Esophagus squamous epithelium (tissue), 5 donors: ENCODE results near the gene NTSR2. TPM values are rescaled to one million over a fixed set of nuclear protein-coding genes. Genes with fewer than 3 reads are reported as not detected.

Experiments
- DNase-seq: peaks from one replicate; lab custom pipeline; 2025; lab: John Stamatoyannopoulos, UW
- H3K27ac ChIP-seq, 4 donors: fragments of 200-600 bp; sonication (generic); one replicate each; pipeline ENCODE4 v1.5.1; 2016 to 2019; ENCODE audit warnings: mild to moderate bottlenecking in 1 of 4
- H3K27me3 ChIP-seq, 4 donors: fragments of 200-600 bp; sonication (generic); 1 replicate in 3 of 4; 2 replicates in 1 of 4; pipeline versions ENCODE4 v1.5.1 to v1.6.0; 2017 to 2021; ENCODE audit warnings: antibody characterized with exemption in 1 of 4
- H3K36me3 ChIP-seq, 3 donors: fragments of 200-600 bp; sonication (generic); one replicate each; pipeline ENCODE4 v1.5.1; 2016 to 2019
- H3K4me1 ChIP-seq, 3 donors: fragments of 200-600 bp; sonication (generic); one replicate each; pipeline ENCODE4 v1.5.1; 2017 to 2019
- H3K4me3 ChIP-seq, 4 donors: fragments of 200-600 bp; sonication (generic); 1 replicate in 3 of 4; 2 replicates in 1 of 4; pipeline ENCODE4 v1.5.1; 2016 to 2019; ENCODE audit warnings: mild to moderate bottlenecking in 2 of 4, moderate library complexity in 1 of 4
- H3K9me3 ChIP-seq, 3 donors: fragments of 200-600 bp; sonication (generic); one replicate each; pipeline ENCODE4 v1.5.1; 2016 to 2019
- CTCF ChIP-seq, 6 experiments: fragments of 450-650 bp in 4 of 6; fragments of 200-600 bp in 2 of 6; sonication (generic) in 2 of 6; IDR thresholded peaks; one replicate each; pipeline ENCODE4 v1.5.1; 2016 to 2019; ENCODE audit warnings: antibody characterized with exemption in 6 of 6, mild to moderate bottlenecking in 4 of 6, moderate library complexity in 4 of 6
- POLR2A ChIP-seq, 4 donors: fragments of 450-650 bp; IDR thresholded peaks; one replicate each; pipeline ENCODE4 v1.6.1; 2017; ENCODE audit warnings: antibody characterized with exemption in 4 of 4, mild to moderate bottlenecking in 4 of 4, moderate library complexity in 3 of 4
- WGBS, 2 donors: methylation state at CpG; one replicate each; pipeline ENCODE4 v1.1.5; 2018; 5-methylcytosine and 5-hydroxymethylcytosine counted together
- intact Hi-C: fragments of 100-400 bp; cut with DNase I; formaldehyde crosslinking; loops from one replicate; pipeline ENCODE4 v1.15.0; 2022
- total RNA-seq, 4 donors: library from RNA; depleted of rRNA; stranded (reverse); fragments of >200 nt; gene quantifications; one replicate each; pipeline ENCODE4 v1.1.0, GENCODE V29; 2016
- donor health status: DM: yes; HTN: yes; CAD: no.

NTSR2 gene
- total RNA-seq, 4 donors from 2014 or later, result not detected

- H3K4me3 ChIP-seq, result no peak overlapping the region
- TF ChIP-seq POLR2A (IDR thresholded peaks at IDR 0.05) (no peak), CTCF (IDR thresholded peaks at IDR 0.05) (no peak)
- H3K27ac ChIP-seq, result peak overlapping the region in 1 of 4 donors; percentile 23
- H3K4me1 ChIP-seq, result peaks cover 0 to 22% (median 0%) of the 10 kb centered on the region in 3 donors
- DNase-seq, result no peak
- no peaks in the 10 kb centered on the region for H3K9me3 ChIP-seq
- WGBS, 2 donors, result 62 to 77% methylated on average over 8 of the region's 8 CpGs
- H3K36me3 ChIP-seq, result no peaks in the 10 kb centered on the region
- intact Hi-C loops, result no loop called here
- peaks cover 0 to 32% (median 0%) of the 10 kb centered on the region in 4 donors for H3K27me3 ChIP-seq
Observed at GRCh38 chr2:11716689-11717321, 46.8 kb upstream of the NTSR2 start.

GRCh38 chr2:11715987-11716652, 46.1 kb upstream of the NTSR2 start:
- Histone ChIP-seq H3K36me3 (no peaks in the 10 kb centered on the region), H3K4me3 (no peak overlapping the region), H3K27ac (peak overlapping the region in 1 of 4 donors; percentile 23), H3K9me3 (no peaks in the 10 kb centered on the region), H3K27me3 (peaks cover 0 to 32% (median 0%) of the 10 kb centered on the region in 4 donors), H3K4me1 (peaks cover 0 to 29% (median 0%) of the 10 kb centered on the region in 3 donors)
- TF ChIP-seq POLR2A (IDR thresholded peaks at IDR 0.05) (no peak), CTCF (IDR thresholded peaks at IDR 0.05) (no peak)
- intact Hi-C loops, result no loop called here
- 87 to 88% methylated on average over 12 of the region's 12 CpGs for WGBS, 2 donors
- DNase-seq, result no peak

GRCh38 chr2:11713815-11714214, 43.8 kb upstream of the NTSR2 start:
- Histone ChIP-seq H3K27ac (no peak overlapping the region), H3K36me3 (no peaks in the 10 kb centered on the region), H3K4me3 (no peak overlapping the region), H3K9me3 (no peaks in the 10 kb centered on the region), H3K27me3 (peaks cover 0 to 11% (median 0%) of the 10 kb centered on the region in 4 donors), H3K4me1 (peaks cover 0 to 34% (median 9%) of the 10 kb centered on the region in 3 donors)
- WGBS, 2 donors, result 88 to 94% methylated on average over 7 of the region's 7 CpGs
- intact Hi-C loops, result no loop called here
- no peak for TF ChIP-seq POLR2A (IDR thresholded peaks at IDR 0.05)
- TF ChIP-seq CTCF (IDR thresholded peaks at IDR 0.05), result no peak
- DNase-seq, result no peak

- no peak for DNase-seq
- H3K27ac ChIP-seq, result no peak overlapping the region
- H3K4me1 ChIP-seq, result peaks cover 0 to 34% (median 9%) of the 10 kb centered on the region in 3 donors
- H3K9me3 ChIP-seq, result no peaks in the 10 kb centered on the region
- TF ChIP-seq CTCF (IDR thresholded peaks at IDR 0.05) (no peak), POLR2A (IDR thresholded peaks at IDR 0.05) (no peak)
- intact Hi-C loops, result no loop called here
- peaks cover 0 to 8% (median 0%) of the 10 kb centered on the region in 4 donors for H3K27me3 ChIP-seq
- H3K4me3 ChIP-seq, result no peak overlapping the region
- H3K36me3 ChIP-seq, result no peaks in the 10 kb centered on the region
- 72 to 76% methylated on average over 2 of the region's 2 CpGs for WGBS, 2 donors
Observed at GRCh38 chr2:11712866-11713265, 42.9 kb upstream of the NTSR2 start.

- no peak for DNase-seq
- Histone ChIP-seq H3K27me3 (peaks cover 0 to 6% (median 0%) of the 10 kb centered on the region in 4 donors), H3K27ac (no peak overlapping the region), H3K4me3 (peak overlapping the region in 2 of 4 donors; percentile 12 to 15), H3K36me3 (no peaks in the 10 kb centered on the region), H3K9me3 (no peaks in the 10 kb centered on the region), H3K4me1 (peaks cover 0 to 30% (median 9%) of the 10 kb centered on the region in 3 donors)
- intact Hi-C loops, result no loop called here
- WGBS, 2 donors, result 71 to 84% methylated on average over 8 of the region's 8 CpGs
- TF ChIP-seq POLR2A (IDR thresholded peaks at IDR 0.05) (no peak), CTCF (IDR thresholded peaks at IDR 0.05) (no peak)
Observed at GRCh38 chr2:11711751-11712150, 41.8 kb upstream of the NTSR2 start.
